K562 (cell line): Measurements from ENCODE around the gene PTPRT. TPM values are rescaled to one million over a fixed set of nuclear protein-coding genes. Genes with fewer than 3 reads are reported as not detected.

Source experiments
- ATAC-seq: fragments of 200-7000 bp; cut with Tn5 transposase; 3 replicates; pipeline ENCODE4 v1.9.1; 2020; ENCODE audit warnings: moderate library complexity
- BruUV-seq: library from RNA; stranded (reverse); fragments of 400-500 nt; replicated peaks from 2 replicates; lab custom pipeline; 2021; lab: Mats Ljungman, UMichigan
- CTCF ChIA-PET: fragments of 300-600 bp; formaldehyde crosslinking; extraction: SDS; loops from one replicate; lab custom pipeline; 2021; ENCODE audit warnings: low intra/inter-chr PET ratio; lab: Yijun Ruan, JAX
- POLR2A ChIA-PET: fragments of 300-600, 350-650 bp; sonication (Branson Sonifier 250); formaldehyde crosslinking; extraction: SDS; loops from one replicate; lab custom pipeline; 2021; ENCODE audit warnings: antibody characterized with exemption, inconsistent platforms; lab: Yijun Ruan, JAX
- DNase-seq, 4 experiments: peaks; one replicate each; pipeline versions ENCODE4 v3.0.0 to v3.0.0-alpha.2; 2011 to 2018; ENCODE audit warnings: low spot score in 3 of 4, mixed read lengths in 3 of 4; ENCODE audit errors: extremely low read depth in 1 of 4
- FAIRE-seq: peaks from 2 replicates; lab custom pipeline; 2011; peaks lifted over from hg19 to GRCh38; lab: Jason Lieb, UNC
- H2AFZ ChIP-seq: 2 replicates; pipeline ENCODE4 v1.6.0; 2011; ENCODE audit warnings: low read depth, low read length, control low read depth, inconsistent platforms
- H3K27ac ChIP-seq: fragments of 200-600 bp; 3 replicates; pipeline ENCODE4 v1.8.0; 2011; ENCODE audit warnings: low read depth, mild to moderate bottlenecking, control low read depth, inconsistent platforms, low read length, moderate library complexity, mixed read lengths; ENCODE audit errors: extremely low read depth
- H3K27me3 ChIP-seq, 2 experiments: fragments of 300-600 bp in 1 of 2; 2 replicates in 1 of 2; 3 replicates in 1 of 2; pipeline versions ENCODE4 v1.6.0 to v1.8.0; 2011; ENCODE audit warnings: inconsistent platforms in 2 of 2, low read length in 2 of 2, mild to moderate bottlenecking in 1 of 2, mixed read lengths in 1 of 2, moderate library complexity in 1 of 2; ENCODE audit not compliant: control insufficient read depth in 2 of 2, insufficient read depth in 2 of 2
- H3K36me3 ChIP-seq: fragments of 300-600 bp; 3 replicates; pipeline ENCODE4 v1.8.0; 2011; ENCODE audit warnings: mild to moderate bottlenecking, low read length, inconsistent platforms; ENCODE audit not compliant: control insufficient read depth, insufficient read depth
- H3K4me1 ChIP-seq, 2 experiments: fragments of 200-600 bp in 1 of 2; replicated peaks in 1 of 2; 2 replicates in 1 of 2; 3 replicates in 1 of 2; pipeline versions ENCODE4 v1.5.1 to v1.8.0; 2011; ENCODE audit warnings: inconsistent platforms in 2 of 2, low read length in 2 of 2, mild to moderate bottlenecking in 1 of 2, mixed read lengths in 1 of 2, moderate library complexity in 1 of 2; ENCODE audit not compliant: control insufficient read depth in 2 of 2, insufficient read depth in 2 of 2
- H3K4me2 ChIP-seq: 2 replicates; pipeline ENCODE4 v1.6.1; 2011; ENCODE audit warnings: low read length, control low read depth, inconsistent platforms, mixed read lengths; ENCODE audit not compliant: insufficient read depth
- H3K4me3 ChIP-seq: fragments of 200-600 bp; sonication (generic), shearing (Covaris generic); 2 replicates; pipeline ENCODE4 v1.5.1; 2016; ENCODE audit warnings: control low read depth, inconsistent platforms
- H3K79me2 ChIP-seq: fragments of 200-600 bp; 3 replicates; pipeline ENCODE4 v1.8.0; 2011; ENCODE audit warnings: low read length, inconsistent platforms; ENCODE audit not compliant: control insufficient read depth, insufficient read depth
- H3K9ac ChIP-seq, 2 experiments: 2 replicates each; pipeline versions ENCODE4 v1.6.0 to v1.6.1; 2011; ENCODE audit warnings: low read depth in 2 of 2, low read length in 2 of 2, control low read depth in 1 of 2, inconsistent platforms in 1 of 2, mild to moderate bottlenecking in 1 of 2, mixed read lengths in 1 of 2; ENCODE audit not compliant: insufficient read depth in 1 of 2
- H3K9me1 ChIP-seq: one replicate; pipeline ENCODE4 v1.6.0; 2011; ENCODE audit warnings: inconsistent platforms, mild to moderate bottlenecking, low read length, moderate library complexity; ENCODE audit not compliant: control insufficient read depth, insufficient read depth
- H3K9me3 ChIP-seq: replicated peaks from 2 replicates; pipeline ENCODE4 v1.5.1; 2011; ENCODE audit warnings: low read depth, low read length, inconsistent platforms; ENCODE audit not compliant: control insufficient read depth, insufficient read depth
- H4K20me1 ChIP-seq: replicated peaks from 2 replicates; pipeline ENCODE4 v1.6.1; 2011; ENCODE audit warnings: low read length, inconsistent platforms, mixed read lengths; ENCODE audit not compliant: control insufficient read depth, insufficient read depth
- CXXC5 ChIP-seq: fragments of 250-450 bp; sonication (Bioruptor Pico); IDR thresholded peaks from 2 replicates; pipeline ENCODE4 v1.8.0; 2022; ENCODE audit warnings: inconsistent platforms, mild to moderate bottlenecking, moderate library complexity
- REST ChIP-seq, 2 experiments: fragments of 450-650 bp; formaldehyde crosslinking in 1 of 2; IDR thresholded peaks; 2 replicates each; pipeline versions ENCODE4 v1.4.0 to v1.6.1; 2014 to 2020; ENCODE audit warnings: mild to moderate bottlenecking in 2 of 2, borderline replicate concordance in 1 of 2, low read depth in 1 of 2
- TSHZ1 ChIP-seq: fragments of 250-450 bp; sonication (Bioruptor Pico); IDR thresholded peaks from 2 replicates; pipeline ENCODE4 v1.4.0; 2020; ENCODE audit warnings: mild to moderate bottlenecking, moderate library complexity
- YY1 ChIP-seq, 3 experiments: IDR thresholded peaks; 2 replicates each; pipeline ENCODE4 v1.6.1; 2011; ENCODE audit warnings: low read length in 2 of 3, mild to moderate bottlenecking in 2 of 3, moderate library complexity in 2 of 3, borderline replicate concordance in 1 of 3, control low read depth in 1 of 3, low read depth in 1 of 3; ENCODE audit not compliant: insufficient read depth in 3 of 3, insufficient replicate concordance in 2 of 3, control insufficient read depth in 1 of 3, insufficient read length in 1 of 3; ENCODE audit errors: extremely low read depth in 1 of 3
- ZBTB33 ChIP-seq: sonication (generic); formaldehyde crosslinking; IDR thresholded peaks from 2 replicates; pipeline ENCODE4 v1.8.1; 2023; ENCODE audit warnings: mild to moderate bottlenecking, missing genetic modification reagents
- WGBS: fragments of 100-300 bp; shearing (Covaris generic); methylation state at CpG from one replicate; pipeline ENCODE4 v1.1.6; 2016; ENCODE audit warnings: low coverage, mixed read lengths; ENCODE audit not compliant: insufficient coverage; ENCODE audit errors: missing lambda C conversion rate; 5-methylcytosine and 5-hydroxymethylcytosine counted together
- in situ Hi-C: fragments of 300-500 bp; cut with MboI; formaldehyde crosslinking; loops from 4 replicates; pipeline ENCODE4 v1.15.0; 2018; ENCODE audit warnings: inconsistent platforms, mixed read lengths
- intact Hi-C: fragments of 100-400 bp; cut with micrococcal nuclease; formaldehyde crosslinking; loops from 2 replicates; pipeline ENCODE4 v1.14.2; 2022
- polyA plus RNA-seq, 8 experiments: library from polyadenylated mRNA; depleted of rRNA in 4 of 8; stranded (reverse) in 5 of 8; unstranded in 3 of 8; fragments of >200 nt; fragmentation: Nextera tagmentation in 2 of 8; fragmentation: Illumina TruSeq in 1 of 8; extraction: Ambion mirVana in 2 of 8; extraction: Trizol in 1 of 8; gene quantifications; 2 replicates each; pipeline versions ENCODE4 v1.2.1 to v1.2.3, GENCODE V29; 2011 to 2014; ENCODE audit warnings: inconsistent platforms in 1 of 8, missing spikeins in 1 of 8
- total RNA-seq, 7 experiments: library from RNA; depleted of rRNA in 6 of 7; stranded (reverse); fragments of >200 nt in 6 of 7; fragmentation: Illumina TruSeq in 2 of 7; extraction: Trizol in 2 of 7; gene quantifications; 2 replicates each; pipeline versions ENCODE4 v1.2.1 to v1.2.3, GENCODE V29; 2011 to 2021; ENCODE audit warnings: low replicate concordance in 1 of 7

PTPRT gene
- total and polyA plus RNA-seq, 9 of the 15 experiments (the other 6 are each of a cell fraction or from before 2014, with no cell fraction given), result not detected

- FAIRE-seq, result no peak
- Histone ChIP-seq H3K27me3 (no peaks in the 10 kb centered on the region), H3K36me3 (no peaks in the 10 kb centered on the region), H4K20me1 (no peaks in the 10 kb centered on the region), H3K9me1 (no peaks in the 10 kb centered on the region), H3K79me2 (no peaks in the 10 kb centered on the region), H3K4me3 (no peak overlapping the region), H2AFZ (no peak overlapping the region), H3K9ac (no peak overlapping the region), H3K4me2 (no peak overlapping the region), H3K27ac (no peak overlapping the region), H3K9me3 (no peaks in the 10 kb centered on the region), H3K4me1 (no peaks in the 10 kb centered on the region)
- in situ Hi-C loops, result no loop called here
- intact Hi-C loops, result no loop called here
- POLR2A ChIA-PET, result no interaction called here
- CTCF ChIA-PET, result no interaction called here
- no peak for ATAC-seq
- no TSS peak for BruUV-seq
- 0% methylated on average over 2 of the region's 2 CpGs for WGBS
- no peak for DNase-seq
- no peak for TF ChIP-seq YY1 (IDR thresholded peaks at IDR 0.05; ENCODE audit: borderline replicate concordance in 1 of 3, control insufficient read depth in 1 of 3, extremely low read depth in 1 of 3, insufficient read depth in 3 of 3, insufficient read length in 1 of 3, insufficient replicate concordance in 2 of 3, low read depth in 1 of 3, low read length in 2 of 3)
- no peak for TF ChIP-seq ZBTB33
- no peak for TF ChIP-seq CXXC5
- no peak for TF ChIP-seq TSHZ1
- no peak for TF ChIP-seq REST (IDR thresholded peaks at IDR 0.05; ENCODE audit: borderline replicate concordance)
- no peak for TF ChIP-seq REST (CRISPR knock-in tag; IDR thresholded peaks at IDR 0.05; ENCODE audit: low read depth)
Measured at GRCh38 chr20:42589976-42590639, 599.6 kb downstream of the PTPRT start.
